Eye (tissue), 1 donor: Measurements from ENCODE around the gene CACNA2D2.

ENCODE experiments used
- DNase-seq: peaks from one replicate; pipeline ENCODE4 v3.0.0-alpha.2; 2015

Gene CACNA2D2

DNA sequence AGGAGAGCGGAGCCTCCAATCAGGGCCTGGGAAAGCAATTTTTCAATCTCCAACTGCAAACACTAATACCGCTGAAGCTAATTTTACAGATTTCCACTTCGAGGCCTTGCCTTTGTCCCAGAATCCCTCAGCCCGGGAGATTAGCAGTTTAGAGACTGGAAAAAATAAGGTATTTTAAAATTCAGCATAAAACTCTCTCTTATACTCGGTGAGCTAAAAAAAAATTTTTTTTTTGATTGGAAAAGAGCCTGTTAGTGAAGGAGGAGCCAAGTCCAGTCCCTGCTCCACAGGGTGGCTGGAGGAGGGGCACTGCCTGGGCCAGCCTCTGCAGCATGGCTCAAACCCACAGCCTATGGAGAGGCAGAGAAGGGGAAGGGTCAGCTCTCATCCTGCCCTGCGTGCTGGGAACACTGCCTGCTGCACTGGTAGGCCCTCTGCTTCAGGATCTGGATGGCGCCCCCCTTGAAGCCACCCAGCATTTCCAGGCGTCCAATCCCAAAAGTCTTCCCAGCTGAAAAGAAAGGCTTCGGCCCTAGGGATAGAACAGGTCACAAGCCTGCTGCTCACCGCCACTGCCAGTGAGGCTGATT is 48.9 kb downstream of the CACNA2D2 start:
- DNase-seq = peak; percentile 73

DNA sequence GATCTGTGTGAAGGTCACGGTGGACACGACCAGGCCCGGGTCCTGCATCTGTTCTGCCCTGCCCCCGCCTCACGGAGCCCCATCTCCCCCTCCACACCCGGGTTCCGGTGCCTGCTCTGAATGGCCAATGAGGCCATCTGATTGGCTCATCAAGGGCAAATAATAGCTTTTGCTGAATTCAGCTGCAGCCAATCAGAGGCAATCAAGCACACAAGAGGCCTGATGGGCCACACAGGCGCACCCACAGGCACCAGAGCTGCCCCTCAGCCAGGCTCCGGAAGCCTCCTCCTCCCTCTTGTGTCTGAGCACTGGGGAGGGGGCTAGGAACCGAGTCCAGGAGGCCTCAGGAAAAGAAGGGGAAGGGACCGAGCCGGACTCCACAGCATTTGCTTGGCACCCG is 49.5 kb downstream of the CACNA2D2 start:
- DNase-seq = peak; percentile 33

DNA sequence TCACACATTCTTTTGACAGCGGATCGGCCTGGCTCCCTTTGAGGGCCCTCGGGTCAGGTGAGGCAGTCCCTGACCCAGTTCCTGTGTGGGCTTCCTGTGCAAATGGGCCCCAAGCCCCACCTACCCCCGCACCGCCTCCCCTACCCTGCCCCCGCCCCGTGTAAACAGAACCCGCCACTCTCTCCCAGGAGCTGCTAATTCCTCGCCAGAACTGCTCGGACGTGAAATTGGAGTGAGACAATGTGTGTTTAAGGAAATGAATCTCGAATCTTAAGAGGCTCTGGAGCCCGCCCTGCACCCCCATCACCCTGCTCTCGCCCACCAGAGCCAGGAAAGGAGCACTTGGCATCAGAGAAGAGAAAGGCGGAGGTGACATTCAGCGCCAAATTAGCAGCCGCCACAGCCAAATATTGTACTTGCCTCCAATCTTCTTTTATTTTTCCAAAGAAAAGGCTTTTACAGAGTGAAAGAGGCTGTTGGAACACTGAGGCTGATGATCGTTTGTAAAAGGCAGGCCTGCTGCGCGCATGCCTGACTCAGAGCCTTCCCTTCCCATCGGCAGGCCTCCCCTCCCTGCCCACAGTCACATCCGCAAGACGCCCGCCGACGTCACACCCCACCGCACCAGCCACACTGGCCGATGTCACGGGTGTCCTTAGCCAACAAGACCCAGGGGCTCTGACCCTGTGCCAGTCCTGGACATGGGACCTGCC is 53.1 kb downstream of the CACNA2D2 start:
- DNase-seq = peak; percentile 66

DNA sequence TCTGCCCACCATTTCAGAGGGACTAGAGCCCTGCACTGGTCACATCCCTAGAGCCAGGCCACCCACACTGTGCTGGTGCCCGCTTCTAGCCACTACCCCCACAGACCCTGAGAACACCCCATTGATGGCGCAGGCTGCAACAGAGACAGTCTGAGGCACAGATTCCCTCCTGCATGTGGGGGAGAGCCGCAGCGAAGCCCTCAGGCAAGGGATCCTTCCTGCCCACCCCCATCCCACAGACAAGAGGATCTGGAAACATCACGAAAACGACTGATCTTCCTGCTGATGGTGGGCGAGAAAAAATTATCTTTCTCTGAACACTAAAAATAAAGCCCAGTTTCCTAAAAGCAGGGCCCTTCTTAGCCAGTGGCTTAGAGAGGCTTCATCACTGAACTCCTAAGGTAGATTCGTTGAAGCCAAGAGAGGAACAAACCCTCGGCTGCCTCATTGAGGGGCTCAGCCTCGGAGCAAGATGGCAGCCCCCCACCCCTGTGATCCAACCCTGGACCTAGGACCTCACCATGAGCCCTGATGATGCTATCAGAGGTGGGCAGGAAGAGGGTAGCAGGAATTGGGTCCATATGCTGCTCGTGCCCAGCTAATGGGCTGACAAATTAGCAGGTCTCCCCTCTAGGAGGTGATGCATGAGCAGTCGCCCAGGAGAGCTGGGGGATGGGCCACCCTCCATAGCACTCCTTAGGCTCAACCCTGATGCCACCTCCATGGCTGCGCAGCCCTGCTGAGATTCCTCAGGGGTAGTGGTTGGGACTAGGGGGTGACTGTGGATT is 54.5 kb downstream of the CACNA2D2 start:
- DNase-seq = no peak

DNA sequence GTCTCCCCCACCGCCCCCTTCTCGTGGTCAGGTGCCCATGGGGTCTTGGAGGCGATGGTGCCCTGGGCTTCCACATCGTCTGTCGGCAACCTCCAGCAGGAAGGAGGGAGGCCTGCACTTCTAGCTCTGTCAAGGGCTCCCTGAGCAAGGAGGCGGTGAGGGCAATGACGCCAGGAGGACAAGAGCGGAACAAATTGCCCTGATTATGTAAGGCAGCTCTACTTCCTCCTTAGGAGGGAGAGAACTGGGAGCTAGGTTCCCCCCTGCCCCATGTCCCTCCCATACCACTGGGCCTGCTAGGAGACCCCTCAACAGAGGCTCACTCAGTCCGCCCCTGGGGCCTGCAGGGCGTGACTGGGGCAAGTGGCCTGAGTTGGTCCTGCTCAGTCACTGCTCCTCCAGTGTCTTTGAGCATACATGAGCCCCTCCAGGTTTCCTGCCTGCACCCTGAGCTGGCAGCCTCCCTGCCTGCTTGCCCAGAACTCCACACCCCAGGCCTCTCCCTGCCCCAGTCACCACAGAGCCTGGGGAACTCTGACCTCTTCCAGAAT is 56.1 kb downstream of the CACNA2D2 start:
- DNase-seq = no peak

DNA sequence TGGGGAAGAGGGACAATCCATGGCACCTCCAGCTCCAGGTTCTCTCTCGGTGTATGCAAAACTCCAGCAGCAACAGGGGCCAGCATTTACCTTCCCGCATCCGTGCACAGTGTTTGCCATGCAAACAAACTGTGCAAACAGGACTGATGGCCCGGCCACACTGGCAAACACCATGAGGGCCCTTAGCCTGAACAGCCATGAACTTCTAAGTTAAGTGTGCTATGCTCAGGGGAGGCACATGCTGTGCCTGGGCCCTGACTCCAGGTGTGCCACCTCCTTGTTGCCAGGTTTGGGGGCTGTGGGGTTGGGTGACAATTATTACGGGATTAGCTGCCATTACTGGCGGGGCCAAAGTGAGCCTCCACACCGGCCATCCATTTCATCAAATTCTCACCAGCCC is 57.5 kb downstream of the CACNA2D2 start:
- no peak for DNase-seq

DNA sequence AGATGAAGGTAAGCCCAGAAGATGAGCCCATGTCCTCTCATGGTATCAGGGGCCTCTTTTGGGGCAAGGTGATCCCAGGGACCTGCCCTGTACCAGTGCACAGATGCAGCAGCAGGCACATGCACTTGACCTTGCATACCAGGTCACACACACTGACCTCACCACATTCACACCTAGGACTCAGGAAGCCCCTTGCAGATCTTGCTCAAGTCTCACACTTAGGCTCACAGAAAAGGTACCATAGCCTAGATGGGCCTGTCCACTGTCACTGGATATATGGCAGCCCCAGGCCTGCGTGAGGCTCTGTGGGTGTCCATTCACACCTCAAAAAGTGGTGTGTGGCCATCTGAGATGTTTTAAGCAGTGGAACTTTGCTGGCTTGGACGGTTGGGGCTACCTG is 58.7 kb downstream of the CACNA2D2 start:
- no peak for DNase-seq

DNA sequence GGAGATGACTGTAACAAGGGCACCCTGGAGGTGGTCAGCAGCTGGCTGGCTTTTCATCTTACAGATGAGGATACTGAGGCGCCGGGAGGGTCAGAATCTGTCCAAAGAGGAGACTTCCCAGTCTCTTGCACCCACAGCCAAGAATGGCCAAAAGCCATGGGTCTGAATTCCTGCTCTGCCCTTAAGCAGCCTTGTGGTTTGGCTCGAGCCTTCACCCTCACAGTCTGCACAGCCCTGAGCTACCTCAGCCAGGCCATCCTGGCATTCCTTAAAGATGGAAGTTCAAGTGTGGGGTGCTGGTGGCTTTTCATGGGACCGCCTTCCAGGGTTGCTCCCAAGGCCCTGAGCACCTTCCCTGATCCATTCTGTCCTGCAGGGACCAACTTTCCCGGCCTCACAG is 59.2 kb downstream of the CACNA2D2 start:
- DNase-seq = no peak

DNA sequence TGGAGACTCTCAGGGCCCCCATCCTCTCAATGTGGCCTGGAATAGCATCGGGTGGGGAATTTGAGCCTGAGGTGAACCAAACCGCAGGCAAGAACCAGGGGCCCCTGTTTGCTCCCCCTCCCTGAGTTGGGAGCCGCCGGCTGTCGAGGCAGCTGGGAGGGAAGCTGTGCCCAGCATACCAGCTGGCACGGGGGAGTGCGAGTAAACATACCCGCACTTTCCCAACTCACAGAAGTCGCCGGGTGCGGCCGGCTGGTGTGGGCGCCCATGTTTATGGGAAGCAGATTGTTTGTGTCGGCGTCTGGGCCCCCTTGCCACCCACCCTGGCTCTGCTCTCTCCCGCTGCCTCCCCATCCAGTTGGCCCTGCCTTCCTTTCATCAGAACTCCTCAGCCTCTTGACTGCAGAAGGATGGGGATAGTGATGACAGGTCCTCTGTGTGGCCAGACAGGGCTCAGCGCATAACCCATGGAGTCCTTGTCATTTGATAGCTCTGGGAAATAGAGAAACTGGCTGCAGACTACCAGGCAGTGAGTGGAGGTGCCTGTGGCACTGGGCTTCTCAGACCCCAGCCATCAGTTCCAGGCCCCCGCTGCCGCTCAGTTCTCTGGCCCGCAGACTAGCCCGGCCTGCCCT is 60.4 kb downstream of the CACNA2D2 start:
- DNase-seq = no peak

DNA sequence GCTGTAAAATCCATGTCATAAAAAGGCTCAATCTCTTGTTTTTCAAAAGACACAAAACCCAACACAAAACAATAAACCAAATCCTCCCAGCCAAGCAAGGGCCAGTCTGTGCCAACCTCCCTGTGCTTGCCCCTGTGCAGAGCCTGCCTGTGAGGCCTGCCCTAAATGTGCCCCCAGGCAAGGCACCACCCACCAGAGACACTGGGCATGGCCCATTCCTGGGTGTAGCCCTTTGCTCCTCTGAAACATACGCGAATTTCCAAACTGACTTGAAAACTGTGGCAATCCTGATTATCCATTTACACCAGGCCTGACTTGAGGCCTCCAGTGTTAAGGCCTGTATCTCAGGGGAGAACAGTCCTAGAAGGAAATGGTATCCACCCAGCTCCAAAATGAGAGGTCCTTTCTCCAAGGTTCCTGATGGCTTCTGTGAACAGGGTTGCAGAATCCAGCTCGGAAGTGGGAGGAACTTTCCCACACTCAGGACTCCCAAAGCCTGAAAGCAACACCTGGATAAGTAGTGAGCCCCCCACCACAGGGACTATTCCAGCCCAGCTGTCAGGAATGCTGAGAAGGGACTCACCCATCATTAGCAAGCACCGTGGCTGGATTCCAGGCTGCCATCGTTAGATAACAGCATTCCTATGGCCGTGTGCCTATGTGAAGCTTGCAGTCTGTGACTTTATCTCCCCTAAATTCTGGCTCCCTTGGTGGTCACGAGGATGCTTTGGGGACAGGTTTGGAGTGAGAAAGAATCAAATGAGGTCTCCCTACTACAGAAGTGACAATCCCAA is 61.8 kb downstream of the CACNA2D2 start:
- DNase-seq = no peak

DNA sequence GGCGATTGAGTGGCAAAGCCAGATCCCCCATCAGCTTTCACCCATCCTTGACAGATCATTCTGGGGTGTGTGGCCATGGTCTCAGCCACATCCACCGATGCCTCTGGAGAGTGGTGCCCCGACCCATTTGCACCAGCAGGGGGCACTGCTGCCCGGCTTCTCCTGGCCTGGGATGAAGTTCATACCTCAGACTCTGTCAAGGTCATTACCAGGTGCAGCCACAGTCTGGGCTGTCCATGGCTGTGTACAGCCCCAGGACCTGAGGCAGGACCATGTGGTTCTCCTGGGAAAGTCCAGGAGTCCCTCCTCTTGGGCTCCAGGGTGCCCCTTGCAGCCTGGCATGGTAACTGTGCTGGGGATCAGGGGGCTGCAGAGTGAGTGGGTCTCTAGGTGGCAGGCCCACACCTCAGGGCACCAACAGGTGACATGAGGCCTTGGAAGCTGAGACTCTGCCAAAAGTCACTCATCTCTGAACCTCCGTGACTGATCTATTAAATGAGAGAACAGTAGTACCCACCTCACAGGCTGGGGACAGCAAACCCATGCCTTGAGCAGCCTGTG is 67.2 kb downstream of the CACNA2D2 start:
- peak; percentile 89 for DNase-seq

DNA sequence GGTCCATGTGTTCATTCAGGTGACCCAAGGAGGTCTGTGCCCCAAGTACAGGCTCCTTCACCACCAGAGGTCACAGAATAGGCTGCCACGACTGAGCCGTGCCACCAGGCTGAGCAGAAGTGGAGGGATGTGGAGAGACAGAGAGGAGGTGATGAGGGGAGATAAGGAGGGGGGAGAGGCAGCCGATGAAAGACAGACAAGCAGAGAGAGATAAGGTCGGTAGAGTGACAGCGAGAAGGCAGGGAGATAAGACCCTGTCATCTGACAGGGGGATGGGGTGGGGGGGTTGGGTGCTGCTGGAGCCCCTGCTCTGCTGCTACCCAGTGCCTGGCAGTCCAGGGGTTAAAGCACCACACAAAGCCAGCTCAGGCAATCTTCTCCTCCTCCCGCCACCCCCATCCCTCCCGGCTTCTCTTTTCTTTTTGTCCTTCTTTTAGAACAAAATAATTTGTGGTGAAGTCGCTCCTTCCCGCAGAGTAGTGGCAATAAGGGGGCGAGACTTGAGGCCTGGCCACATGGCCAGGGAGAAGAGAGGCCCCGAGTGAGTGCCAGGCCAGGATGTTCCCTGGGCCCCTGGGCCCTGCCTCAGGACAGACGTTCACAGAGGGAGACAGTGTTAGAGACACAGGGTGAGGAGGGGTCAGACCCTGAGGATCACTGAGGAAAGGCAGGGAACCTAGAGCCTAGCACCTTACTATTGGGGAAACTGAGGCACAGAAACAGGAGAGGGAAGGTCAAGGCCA is 67.9 kb downstream of the CACNA2D2 start:
- DNase-seq = no peak

DNA sequence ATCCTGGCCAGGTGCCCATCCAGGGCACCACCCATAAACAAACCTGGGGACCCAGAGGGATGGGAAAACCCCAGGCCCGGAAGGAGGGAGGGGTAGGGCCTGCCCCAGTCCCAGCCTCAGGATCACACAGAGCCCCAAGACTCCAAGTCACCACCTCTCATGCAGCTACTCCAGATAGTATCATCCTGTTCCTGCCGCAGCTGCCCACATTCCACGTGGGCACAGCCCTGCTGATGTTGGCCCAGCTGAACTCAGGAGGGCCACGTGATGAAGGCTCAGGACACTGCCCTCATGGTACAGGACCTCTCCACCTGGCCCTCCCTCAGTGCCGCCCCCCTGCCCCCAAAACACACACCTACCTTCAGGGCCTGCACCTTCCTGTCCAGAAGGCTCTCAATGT is 69.5 kb downstream of the CACNA2D2 start:
- no peak for DNase-seq

DNA sequence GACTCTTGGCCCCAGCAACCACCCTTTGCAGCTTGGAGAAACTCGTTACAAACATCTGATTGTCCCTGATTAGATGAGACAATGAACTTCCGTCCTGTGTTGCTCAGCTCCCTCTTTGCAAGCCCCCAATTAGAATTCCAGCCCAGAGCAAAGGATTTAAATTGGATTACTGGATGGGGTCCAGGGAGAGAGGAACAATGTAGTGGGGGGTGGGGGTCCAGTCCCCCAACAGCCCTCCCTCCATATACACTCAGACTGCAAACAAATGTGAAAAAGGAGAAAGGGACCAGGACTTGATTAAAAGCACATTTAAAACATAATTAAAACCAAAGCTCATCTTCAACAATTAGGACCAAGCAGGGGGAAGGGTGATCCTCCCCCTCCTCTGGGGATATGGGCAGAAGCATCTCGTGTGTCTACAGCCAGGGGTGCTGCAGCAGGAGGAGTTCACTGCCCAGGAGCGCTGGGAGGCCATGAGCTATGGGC is 72.4 kb downstream of the CACNA2D2 start:
- peak; percentile 93 for DNase-seq

DNA sequence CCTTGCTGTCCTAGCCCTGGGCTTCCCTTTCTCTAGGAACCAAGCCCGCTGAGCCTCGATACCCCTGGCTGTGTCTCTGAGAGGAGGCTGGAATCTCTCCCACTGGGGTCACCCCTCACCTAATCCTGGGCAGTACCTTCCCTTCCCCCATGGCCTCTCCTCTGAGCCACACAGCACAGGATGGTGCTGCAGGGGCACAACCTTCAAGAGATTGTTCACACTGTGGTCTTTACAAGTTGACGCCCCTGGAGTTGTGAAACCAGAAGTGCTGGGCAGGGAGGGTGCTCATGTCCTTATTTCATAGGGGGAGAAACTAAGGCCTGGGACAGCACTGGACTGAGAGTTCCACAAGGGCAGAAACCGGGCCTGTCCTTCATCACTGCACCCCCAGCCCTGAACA is 73.2 kb downstream of the CACNA2D2 start:
- no peak for DNase-seq

DNA sequence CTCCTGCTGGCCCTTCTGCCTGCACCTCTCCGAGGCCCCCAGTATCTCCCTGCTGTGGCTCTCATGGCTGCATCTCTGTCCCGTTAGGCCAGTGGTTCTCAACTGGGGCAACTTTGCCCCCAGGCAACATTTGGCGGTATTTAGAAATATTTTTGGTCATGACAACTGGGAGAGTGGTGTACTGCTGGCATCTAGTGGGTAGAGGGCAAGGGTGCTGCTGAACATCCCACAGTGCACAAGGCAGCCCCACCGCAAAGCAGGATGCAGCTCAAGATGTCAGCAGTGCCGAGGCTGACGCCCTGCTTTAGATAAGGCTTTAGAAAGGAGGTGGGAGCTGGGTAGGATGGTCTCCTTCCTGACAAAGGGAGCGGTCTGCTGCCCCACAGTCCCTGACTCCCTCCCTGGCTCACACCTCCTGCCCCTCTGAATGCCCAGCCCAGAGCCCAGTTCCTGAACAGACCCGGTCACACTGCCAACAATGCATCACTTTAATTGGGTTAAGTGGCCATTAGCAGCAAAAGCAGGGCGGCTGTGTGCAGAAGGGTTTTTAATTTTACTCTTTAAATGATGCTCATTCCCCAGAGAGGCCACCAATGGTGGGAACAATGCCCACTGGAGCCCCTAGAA is 75.3 kb downstream of the CACNA2D2 start:
- DNase-seq = peak; percentile 76

DNA sequence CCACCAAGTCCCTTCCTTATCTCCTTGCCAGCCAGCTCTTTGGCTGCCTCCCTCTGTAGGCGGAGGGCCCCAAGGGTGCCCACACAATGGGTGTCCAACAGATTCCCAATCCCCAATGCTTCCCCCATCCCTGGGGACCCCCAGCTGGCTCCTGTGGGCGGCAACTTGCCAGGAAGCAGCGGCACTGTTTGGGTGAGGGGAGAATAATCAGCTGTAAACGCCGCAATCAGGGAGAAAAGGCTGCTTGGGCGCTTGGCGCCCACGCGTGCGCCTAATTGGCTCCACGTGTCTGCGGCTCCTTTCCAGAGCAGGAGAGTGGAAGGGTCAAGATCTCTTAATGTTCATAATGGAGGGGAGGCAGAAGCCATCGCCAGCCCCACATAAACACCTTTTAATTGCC is 76.2 kb downstream of the CACNA2D2 start:
- DNase-seq = no peak

DNA sequence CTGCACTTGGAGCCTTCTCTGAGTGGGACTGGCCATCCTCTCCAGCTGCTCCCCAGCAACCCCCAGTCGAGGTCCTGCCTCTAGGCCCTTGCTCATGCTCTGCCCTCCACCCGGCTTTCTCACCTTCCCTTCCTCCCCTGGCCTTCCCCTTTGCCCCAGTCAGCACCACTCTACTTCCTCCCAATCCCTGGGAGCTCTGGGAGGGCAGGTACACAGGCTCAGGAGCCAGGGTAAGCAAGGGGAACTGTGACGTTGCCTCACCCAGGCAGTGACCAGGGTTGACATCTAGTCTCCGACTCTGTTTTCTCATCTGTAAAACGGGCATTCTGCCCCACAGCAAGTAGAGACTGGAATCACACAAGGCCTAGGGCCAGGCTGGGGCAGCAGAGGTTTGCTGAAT is 77.5 kb downstream of the CACNA2D2 start:
- no peak for DNase-seq

DNA sequence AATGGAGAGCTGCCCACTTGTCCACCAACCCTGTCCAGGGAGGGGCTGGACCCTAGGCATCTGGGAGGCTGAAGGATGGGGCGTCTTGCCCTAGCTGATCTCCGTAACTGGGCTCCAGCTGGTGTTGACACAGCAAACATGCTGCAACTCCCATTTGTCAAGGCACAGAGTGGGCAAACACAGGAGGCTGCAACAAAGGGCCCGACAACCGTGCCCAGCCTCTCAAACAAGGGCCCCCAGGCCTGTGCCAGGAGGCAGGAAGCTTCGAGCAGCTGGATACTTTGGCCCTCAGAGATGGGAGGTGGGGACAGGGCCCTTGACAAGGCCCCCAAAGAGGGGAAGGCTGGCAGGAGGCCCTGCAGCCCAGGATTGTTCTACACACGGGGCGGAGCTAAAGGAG is 79.9 kb downstream of the CACNA2D2 start:
- DNase-seq = no peak

DNA sequence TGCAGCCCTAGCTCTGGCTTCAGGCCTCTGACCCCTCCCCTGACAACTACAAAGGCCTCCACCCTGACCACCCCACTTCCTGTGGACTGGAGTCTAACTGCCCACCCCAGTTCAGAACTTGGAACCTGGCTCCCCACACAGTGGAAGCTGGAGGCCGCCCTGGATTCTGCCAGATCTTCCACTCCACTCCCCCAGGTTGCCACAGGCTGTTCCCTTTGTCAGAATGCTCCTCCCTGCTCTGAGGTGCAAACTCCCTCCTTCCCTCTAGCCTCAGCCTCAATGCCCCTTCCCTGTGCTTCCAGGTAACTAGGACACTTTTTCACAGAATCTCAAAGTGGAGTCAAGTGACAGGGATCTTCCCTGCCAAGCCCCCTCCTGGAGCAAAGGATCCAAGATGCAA is 81.3 kb downstream of the CACNA2D2 start:
- DNase-seq = no peak
